ENCODE results near the gene MRFAP1L1. TPM values are rescaled to one million over a fixed set of nuclear protein-coding genes. Genes with fewer than 3 reads are reported as not detected.
A peak's percentile ranks its signal among the peaks of the same experiment; 100 is the strongest.

The MRFAP1L1 gene
- total RNA-seq, 1 donor: 38.0 TPM

DNA sequence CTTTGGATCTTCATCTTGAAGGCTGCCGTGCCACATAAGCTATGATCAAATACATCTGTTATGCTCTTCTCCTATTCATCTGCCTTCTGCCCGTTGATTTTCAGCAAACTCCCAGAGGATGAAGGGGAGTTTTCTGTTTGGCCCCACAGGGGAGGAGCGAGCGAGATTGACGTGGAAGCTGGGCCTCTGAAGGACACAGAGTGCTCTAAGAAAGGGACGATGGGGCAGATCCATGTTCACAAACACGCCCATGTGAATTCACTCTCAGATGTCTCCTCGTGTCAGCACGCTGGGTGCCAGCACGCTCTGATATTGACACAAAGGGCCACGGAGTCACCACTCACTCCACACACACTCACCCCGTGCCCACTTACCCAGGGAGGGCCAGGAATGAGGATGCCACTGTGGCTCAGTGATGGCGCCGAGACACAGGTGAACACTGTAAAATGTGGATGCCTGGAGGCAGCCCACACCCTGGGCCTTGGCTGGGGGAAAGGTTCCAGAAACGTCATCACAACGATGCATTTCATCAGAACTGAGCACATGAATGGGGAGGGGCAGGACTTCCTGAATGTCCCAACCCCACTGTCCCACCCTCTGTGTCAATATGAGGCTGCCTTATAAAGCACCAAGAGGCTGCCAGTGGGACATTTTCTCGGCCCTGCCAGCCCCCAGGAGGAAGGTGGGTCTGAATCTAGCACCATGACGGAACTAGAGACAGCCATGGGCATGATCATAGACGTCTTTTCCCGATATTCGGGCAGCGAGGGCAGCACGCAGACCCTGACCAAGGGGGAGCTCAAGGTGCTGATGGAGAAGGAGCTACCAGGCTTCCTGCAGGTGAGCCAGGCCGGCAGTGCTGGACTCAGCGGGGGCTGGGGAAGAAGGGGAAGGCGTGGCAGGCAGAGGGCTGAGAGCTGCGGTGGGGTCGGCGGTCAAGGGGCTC is 16.2 kb downstream of the MRFAP1L1 start, which contains the start of gene S100P:
TSS of gene S100P (plus strand) at position 648 of the 946 bp plus-strand sequence. CDS start at position 703, 55 bp downstream.
- peak within 1 kb of the TSS; percentile 46 for H2AFZ ChIP-seq (ENCODE audit: low read length)
- H4K20me1 ChIP-seq (ENCODE audit: insufficient read depth, low read length): no peaks in the 10 kb centered on the region
- H3K27me3 ChIP-seq (ENCODE audit: insufficient read depth, low read length): no peaks in the 10 kb centered on the region
- no peaks in the 10 kb centered on the region for H3K79me2 ChIP-seq (ENCODE audit: insufficient read depth, low read length)
- TF ChIP-seq, protein P1, sequence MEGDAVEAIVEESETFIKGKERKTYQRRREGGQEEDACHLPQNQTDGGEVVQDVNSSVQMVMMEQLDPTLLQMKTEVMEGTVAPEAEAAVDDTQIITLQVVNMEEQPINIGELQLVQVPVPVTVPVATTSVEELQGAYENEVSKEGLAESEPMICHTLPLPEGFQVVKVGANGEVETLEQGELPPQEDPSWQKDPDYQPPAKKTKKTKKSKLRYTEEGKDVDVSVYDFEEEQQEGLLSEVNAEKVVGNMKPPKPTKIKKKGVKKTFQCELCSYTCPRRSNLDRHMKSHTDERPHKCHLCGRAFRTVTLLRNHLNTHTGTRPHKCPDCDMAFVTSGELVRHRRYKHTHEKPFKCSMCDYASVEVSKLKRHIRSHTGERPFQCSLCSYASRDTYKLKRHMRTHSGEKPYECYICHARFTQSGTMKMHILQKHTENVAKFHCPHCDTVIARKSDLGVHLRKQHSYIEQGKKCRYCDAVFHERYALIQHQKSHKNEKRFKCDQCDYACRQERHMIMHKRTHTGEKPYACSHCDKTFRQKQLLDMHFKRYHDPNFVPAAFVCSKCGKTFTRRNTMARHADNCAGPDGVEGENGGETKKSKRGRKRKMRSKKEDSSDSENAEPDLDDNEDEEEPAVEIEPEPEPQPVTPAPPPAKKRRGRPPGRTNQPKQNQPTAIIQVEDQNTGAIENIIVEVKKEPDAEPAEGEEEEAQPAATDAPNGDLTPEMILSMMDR (IDR thresholded peaks at IDR 0.05; ENCODE audit: extremely low read depth, low read depth, low read length): no peak
- peaks cover 16% of the 10 kb centered on the region for H3K4me1 ChIP-seq (ENCODE audit: insufficient read depth, low read length)
- H3K4me2 ChIP-seq (ENCODE audit: insufficient read depth, low read length): no peak within 1 kb of the TSS
- H3K27ac ChIP-seq (ENCODE audit: low read depth, low read length): no peak within 1 kb of the TSS
- no peaks in the 10 kb centered on the region for H3K36me3 ChIP-seq (ENCODE audit: insufficient read depth, low read length)
- no peak for DNase-seq (ENCODE audit: insufficient read length, low spot score, missing footprints)
- H3K9me3 ChIP-seq (ENCODE audit: low read depth, low read length): no peaks in the 10 kb centered on the region
- H3K4me3 ChIP-seq (ENCODE audit: insufficient read depth, low read length): no peak within 1 kb of the TSS

DNA sequence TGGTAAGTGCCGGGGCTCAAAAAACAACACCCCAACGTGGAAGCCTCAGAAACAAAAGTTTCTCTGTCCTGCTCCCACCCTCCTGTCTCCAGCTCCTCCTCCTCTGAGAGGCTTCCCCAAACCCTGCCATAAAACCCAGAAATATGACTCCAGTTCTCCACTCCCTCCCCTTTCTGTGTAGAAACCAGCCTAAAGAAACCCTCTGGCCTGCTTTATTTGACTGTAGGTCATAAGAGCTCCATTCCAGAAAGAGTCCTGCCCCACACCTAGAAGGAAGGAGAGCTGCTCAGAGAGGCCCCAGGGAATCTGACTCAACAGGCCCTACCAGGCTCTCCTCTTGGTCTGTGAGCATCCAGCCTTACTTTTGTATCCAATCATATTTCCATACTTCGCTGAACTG is 16.9 kb downstream of the MRFAP1L1 start:
- H3K36me3 ChIP-seq (ENCODE audit: insufficient read depth, low read length): no peaks in the 10 kb centered on the region
- H3K79me2 ChIP-seq (ENCODE audit: insufficient read depth, low read length): no peaks in the 10 kb centered on the region
- H3K4me1 ChIP-seq (ENCODE audit: insufficient read depth, low read length): peaks cover 20% of the 10 kb centered on the region
- TF ChIP-seq, protein P1 (IDR thresholded peaks at IDR 0.05; ENCODE audit: extremely low read depth, low read depth, low read length): no peak
- H4K20me1 ChIP-seq (ENCODE audit: insufficient read depth, low read length): no peaks in the 10 kb centered on the region
- peak overlapping the region; percentile 46 for H2AFZ ChIP-seq (ENCODE audit: low read length)
- H3K27me3 ChIP-seq (ENCODE audit: insufficient read depth, low read length): no peaks in the 10 kb centered on the region
- H3K27ac ChIP-seq (ENCODE audit: low read depth, low read length): no peak overlapping the region
- no peak for DNase-seq (ENCODE audit: insufficient read length, low spot score, missing footprints)
- H3K9me3 ChIP-seq (ENCODE audit: low read depth, low read length): no peaks in the 10 kb centered on the region
- no peak overlapping the region for H3K4me3 ChIP-seq (ENCODE audit: insufficient read depth, low read length)
- H3K4me2 ChIP-seq (ENCODE audit: insufficient read depth, low read length): no peak overlapping the region

DNA sequence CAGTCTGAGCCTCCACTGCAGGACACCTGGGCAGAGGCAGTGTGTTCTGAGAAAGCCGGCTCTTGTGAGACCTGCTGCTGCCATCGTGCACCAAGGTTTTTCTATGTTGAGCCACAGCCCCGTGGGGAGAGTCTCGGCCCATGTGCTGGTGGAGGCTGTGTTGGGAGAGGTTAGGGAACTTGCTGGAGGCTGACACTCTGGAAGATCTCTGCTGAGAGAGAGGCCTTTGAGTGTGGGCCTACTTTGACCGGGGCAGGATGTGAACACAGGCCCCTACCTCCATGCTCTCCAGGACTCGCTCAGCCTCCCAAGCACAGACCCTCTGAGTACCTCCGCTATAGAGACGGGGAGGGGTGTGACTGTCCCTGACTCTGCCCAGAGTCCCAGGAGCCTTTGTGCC is 17.3 kb downstream of the MRFAP1L1 start:
- Histone ChIP-seq H3K27me3 (ENCODE audit: insufficient read depth, low read length) (no peaks in the 10 kb centered on the region), H3K4me2 (ENCODE audit: insufficient read depth, low read length) (no peak overlapping the region), H4K20me1 (ENCODE audit: insufficient read depth, low read length) (no peaks in the 10 kb centered on the region), H3K4me3 (ENCODE audit: insufficient read depth, low read length) (no peak overlapping the region), H3K79me2 (ENCODE audit: insufficient read depth, low read length) (no peaks in the 10 kb centered on the region), H3K27ac (ENCODE audit: low read depth, low read length) (no peak overlapping the region), H3K36me3 (ENCODE audit: insufficient read depth, low read length) (no peaks in the 10 kb centered on the region), H3K9me3 (ENCODE audit: low read depth, low read length) (no peaks in the 10 kb centered on the region), H2AFZ (ENCODE audit: low read length) (peak overlapping the region; percentile 46), H3K4me1 (ENCODE audit: insufficient read depth, low read length) (peaks cover 20% of the 10 kb centered on the region)
- TF ChIP-seq, protein P1 (IDR thresholded peaks at IDR 0.05; ENCODE audit: extremely low read depth, low read depth, low read length): no peak
- DNase-seq (ENCODE audit: insufficient read length, low spot score, missing footprints): no peak

DNA sequence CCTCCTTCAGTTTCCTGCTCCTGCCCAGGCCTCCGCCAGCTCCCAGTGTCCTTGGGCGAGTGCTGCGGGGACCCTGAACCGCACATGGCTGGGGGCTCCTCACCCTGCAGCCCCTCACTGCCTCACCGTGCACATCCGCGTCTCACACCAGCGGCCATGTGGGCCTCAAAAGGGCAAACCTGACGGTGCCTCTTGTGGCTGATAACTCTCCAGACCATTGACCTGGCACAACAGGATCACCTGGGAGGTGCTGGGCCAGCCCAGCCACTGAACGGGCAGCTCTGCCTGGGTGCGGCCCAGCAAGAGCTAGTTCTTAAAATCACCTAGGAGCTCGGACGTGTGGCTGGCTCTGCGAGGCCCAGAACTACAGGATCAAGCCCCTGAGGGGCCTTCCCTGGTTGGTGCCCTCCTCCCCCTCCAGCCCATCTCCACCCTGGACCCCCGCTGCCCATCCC is 20.1 kb downstream of the MRFAP1L1 start:
- Histone ChIP-seq H3K79me2 (ENCODE audit: insufficient read depth, low read length) (no peaks in the 10 kb centered on the region), H2AFZ (ENCODE audit: low read length) (peak overlapping the region; percentile 97), H3K36me3 (ENCODE audit: insufficient read depth, low read length) (no peaks in the 10 kb centered on the region), H4K20me1 (ENCODE audit: insufficient read depth, low read length) (no peaks in the 10 kb centered on the region), H3K4me1 (ENCODE audit: insufficient read depth, low read length) (peaks cover 20% of the 10 kb centered on the region), H3K4me2 (ENCODE audit: insufficient read depth, low read length) (peak overlapping the region; percentile 84), H3K9me3 (ENCODE audit: low read depth, low read length) (no peaks in the 10 kb centered on the region), H3K27ac (ENCODE audit: low read depth, low read length) (peak overlapping the region; percentile 81), H3K27me3 (ENCODE audit: insufficient read depth, low read length) (no peaks in the 10 kb centered on the region), H3K4me3 (ENCODE audit: insufficient read depth, low read length) (peak overlapping the region; percentile 65)
- TF ChIP-seq, protein P1 (IDR thresholded peaks at IDR 0.05; ENCODE audit: extremely low read depth, low read depth, low read length): no peak
- DNase-seq (ENCODE audit: insufficient read length, low spot score, missing footprints): no peak

Measured in osteoblast (primary cell).